ENCODE measurements around the gene POLD4.
A peak's percentile ranks its signal among the peaks of the same experiment; 100 is the strongest.
"Not testable (repeated sequence)": the region's sequence is repeated elsewhere in the genome, so short reads cannot be mapped to it uniquely, and the experiment has no call there.

Gene POLD4

GRCh38 chr11:67320011-67320410 is 33.3 kb downstream of the POLD4 start:
- Histone ChIP-seq H2AFZ (ENCODE audit: low read depth) (no peak overlapping the region), H3K9ac (no peak overlapping the region), H3K27me3 (ENCODE audit: insufficient read depth, low read depth) (no peaks in the 10 kb centered on the region; the same call in 1 of the 2 replicates), H3K4me2 (no peak overlapping the region), H4K20me1 (ENCODE audit: insufficient read depth) (no peaks in the 10 kb centered on the region), H3K27ac (no peak overlapping the region), H3K4me1 (ENCODE audit: low read depth, poor library complexity, severe bottlenecking) (peaks cover 21% of the 10 kb centered on the region), H3K4me3 (IDR thresholded peaks at IDR 0.05; ENCODE audit: insufficient read depth, low read depth, low read length) (no peak overlapping the region), H3K79me2 (ENCODE audit: insufficient read depth, low read depth) (no peaks in the 10 kb centered on the region), H3K36me3 (ENCODE audit: insufficient read depth) (no peaks in the 10 kb centered on the region)
- no peak for TF ChIP-seq CTCF (conservative IDR thresholded peaks at IDR 0.05; ENCODE audit: low read depth, low read length)

GRCh38 chr11:67318876-67319275 is 34.5 kb downstream of the POLD4 start:
- not testable (repeated sequence) for H3K4me3 ChIP-seq (IDR thresholded peaks at IDR 0.05; ENCODE audit: insufficient read depth, low read depth, low read length); H2AFZ ChIP-seq (ENCODE audit: low read depth); H3K9ac ChIP-seq; H4K20me1 ChIP-seq (ENCODE audit: insufficient read depth); H3K36me3 ChIP-seq (ENCODE audit: insufficient read depth); H3K27me3 ChIP-seq (ENCODE audit: insufficient read depth, low read depth); H3K27ac ChIP-seq; H3K79me2 ChIP-seq (ENCODE audit: insufficient read depth, low read depth)
- peaks cover 21% of the 10 kb centered on the region for H3K4me1 ChIP-seq (ENCODE audit: low read depth, poor library complexity, severe bottlenecking)
- peak overlapping the region; percentile 87 for H3K4me2 ChIP-seq

GRCh38 chr11:67317888-67318555 is 35.3 kb downstream of the POLD4 start:
- peak overlapping the region; percentile 81 for H3K27ac ChIP-seq
- H4K20me1 ChIP-seq (ENCODE audit: insufficient read depth): no peaks in the 10 kb centered on the region
- H3K36me3 ChIP-seq (ENCODE audit: insufficient read depth): no peaks in the 10 kb centered on the region
- H2AFZ ChIP-seq (ENCODE audit: low read depth): peak overlapping the region; percentile 97
- H3K79me2 ChIP-seq (ENCODE audit: insufficient read depth, low read depth): no peaks in the 10 kb centered on the region
- peak overlapping the region; percentile 87 for H3K4me2 ChIP-seq
- H3K27me3 ChIP-seq (ENCODE audit: insufficient read depth, low read depth): no peaks in the 10 kb centered on the region; the same call in 1 of the 2 replicates
- no peak overlapping the region for H3K4me3 ChIP-seq (IDR thresholded peaks at IDR 0.05; ENCODE audit: insufficient read depth, low read depth, low read length)
- peaks cover 21% of the 10 kb centered on the region for H3K4me1 ChIP-seq (ENCODE audit: low read depth, poor library complexity, severe bottlenecking)
- no peak for TF ChIP-seq CTCF (conservative IDR thresholded peaks at IDR 0.05; ENCODE audit: low read depth, low read length)
- peak overlapping the region; percentile 60; the same call in 1 of the 2 replicates for H3K9ac ChIP-seq

- peak overlapping the region; percentile 97 for H2AFZ ChIP-seq (ENCODE audit: low read depth)
- peak overlapping the region; percentile 81 for H3K27ac ChIP-seq
- no peak overlapping the region for H3K4me3 ChIP-seq (IDR thresholded peaks at IDR 0.05; ENCODE audit: insufficient read depth, low read depth, low read length)
- peak overlapping the region; percentile 60 for H3K9ac ChIP-seq
- H4K20me1 ChIP-seq (ENCODE audit: insufficient read depth): no peaks in the 10 kb centered on the region
- H3K27me3 ChIP-seq (ENCODE audit: insufficient read depth, low read depth): no peaks in the 10 kb centered on the region; the same call in 1 of the 2 replicates
- no peaks in the 10 kb centered on the region for H3K36me3 ChIP-seq (ENCODE audit: insufficient read depth)
- TF ChIP-seq CTCF (conservative IDR thresholded peaks at IDR 0.05; ENCODE audit: low read depth, low read length): peak; percentile 83
- H3K4me1 ChIP-seq (ENCODE audit: low read depth, poor library complexity, severe bottlenecking): peaks cover 21% of the 10 kb centered on the region
- no peaks in the 10 kb centered on the region for H3K79me2 ChIP-seq (ENCODE audit: insufficient read depth, low read depth)
- peak overlapping the region; percentile 96 for H3K4me2 ChIP-seq
These were observed 36.0 kb downstream of the POLD4 start for GRCh38 chr11:67317205-67317887.

GRCh38 chr11:67316882-67317204 is 36.5 kb downstream of the POLD4 start:
- Histone ChIP-seq H3K36me3 (ENCODE audit: insufficient read depth) (no peaks in the 10 kb centered on the region), H2AFZ (ENCODE audit: low read depth) (peak overlapping the region; percentile 97), H3K9ac (peak overlapping the region; percentile 60), H3K4me3 (IDR thresholded peaks at IDR 0.05; ENCODE audit: insufficient read depth, low read depth, low read length) (no peak overlapping the region), H3K27me3 (ENCODE audit: insufficient read depth, low read depth) (no peaks in the 10 kb centered on the region; the same call in 1 of the 2 replicates), H3K4me2 (peak overlapping the region; percentile 96), H3K4me1 (ENCODE audit: low read depth, poor library complexity, severe bottlenecking) (peaks cover 19% of the 10 kb centered on the region), H3K27ac (peak overlapping the region; percentile 81), H3K79me2 (ENCODE audit: insufficient read depth, low read depth) (no peaks in the 10 kb centered on the region), H4K20me1 (ENCODE audit: insufficient read depth) (no peaks in the 10 kb centered on the region)
- no peak for TF ChIP-seq CTCF (conservative IDR thresholded peaks at IDR 0.05; ENCODE audit: low read depth, low read length)
